ENCODE results near the gene RECQL. TPM values are rescaled to one million over a fixed set of nuclear protein-coding genes. Genes with fewer than 3 reads are reported as not detected.

RECQL gene
- total RNA-seq, 1 donor from 2014 or later, result 50.4 TPM

DNA sequence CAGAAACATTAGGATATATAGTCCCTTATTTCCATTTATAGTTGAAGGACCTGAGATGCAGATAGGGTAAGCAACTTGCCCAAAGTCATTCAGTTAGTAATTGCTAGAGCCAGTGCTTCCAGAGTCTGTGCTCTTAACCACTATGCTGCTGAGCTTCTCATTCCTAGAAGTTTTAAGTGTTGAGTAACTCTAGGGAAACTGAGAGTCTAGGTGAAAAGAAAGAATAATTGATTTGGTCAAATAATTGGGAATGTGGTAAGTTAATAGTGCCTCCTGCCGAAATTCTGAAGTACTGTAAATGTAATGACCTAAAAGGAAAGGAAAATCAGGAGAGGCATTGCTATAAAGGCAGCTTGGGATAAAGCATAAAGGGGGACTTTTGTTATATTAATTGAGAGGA, 49.9 kb downstream of the RECQL start:
- no peak for TF ChIP-seq EZH2phosphoT487 (IDR thresholded peaks at IDR 0.05)
- TF ChIP-seq CTCF (IDR thresholded peaks at IDR 0.05), result peak; percentile 48
- no peak overlapping the region for H3K27ac Mint-ChIP-seq
- no peak overlapping the region for H2AFZ ChIP-seq (replicated peaks)
- no peaks in the 10 kb centered on the region for H3K27me3 ChIP-seq
- no peaks in the 10 kb centered on the region for H3F3A ChIP-seq (ENCODE audit: low read depth)
- no peaks in the 10 kb centered on the region for H3K36me3 ChIP-seq
- no peaks in the 10 kb centered on the region for H3K9me3 ChIP-seq (ENCODE audit: low read depth)
- no peak overlapping the region for H3K4me2 ChIP-seq
- H3K4me1 ChIP-seq, result no peaks in the 10 kb centered on the region
- no peak overlapping the region for H3K9ac ChIP-seq
- no peaks in the 10 kb centered on the region for H4K20me1 ChIP-seq (ENCODE audit: low read depth)
- H3K27me3 Mint-ChIP-seq (ENCODE audit: insufficient read depth, low read depth), result no peaks in the 10 kb centered on the region
- H3K9me3 Mint-ChIP-seq, result no peaks in the 10 kb centered on the region
- no peaks in the 10 kb centered on the region for H3K4me1 Mint-ChIP-seq
- H3K4me3 ChIP-seq, result no peak overlapping the region
- peaks cover 6% of the 10 kb centered on the region for H3K36me3 Mint-ChIP-seq
- no peak overlapping the region for H3K4me3 Mint-ChIP-seq
- H3K27ac ChIP-seq, result no peak overlapping the region
- no peaks in the 10 kb centered on the region for H3K79me2 ChIP-seq (ENCODE audit: low read depth)
- no peak for DNase-seq (ENCODE audit: low spot score)

DNA sequence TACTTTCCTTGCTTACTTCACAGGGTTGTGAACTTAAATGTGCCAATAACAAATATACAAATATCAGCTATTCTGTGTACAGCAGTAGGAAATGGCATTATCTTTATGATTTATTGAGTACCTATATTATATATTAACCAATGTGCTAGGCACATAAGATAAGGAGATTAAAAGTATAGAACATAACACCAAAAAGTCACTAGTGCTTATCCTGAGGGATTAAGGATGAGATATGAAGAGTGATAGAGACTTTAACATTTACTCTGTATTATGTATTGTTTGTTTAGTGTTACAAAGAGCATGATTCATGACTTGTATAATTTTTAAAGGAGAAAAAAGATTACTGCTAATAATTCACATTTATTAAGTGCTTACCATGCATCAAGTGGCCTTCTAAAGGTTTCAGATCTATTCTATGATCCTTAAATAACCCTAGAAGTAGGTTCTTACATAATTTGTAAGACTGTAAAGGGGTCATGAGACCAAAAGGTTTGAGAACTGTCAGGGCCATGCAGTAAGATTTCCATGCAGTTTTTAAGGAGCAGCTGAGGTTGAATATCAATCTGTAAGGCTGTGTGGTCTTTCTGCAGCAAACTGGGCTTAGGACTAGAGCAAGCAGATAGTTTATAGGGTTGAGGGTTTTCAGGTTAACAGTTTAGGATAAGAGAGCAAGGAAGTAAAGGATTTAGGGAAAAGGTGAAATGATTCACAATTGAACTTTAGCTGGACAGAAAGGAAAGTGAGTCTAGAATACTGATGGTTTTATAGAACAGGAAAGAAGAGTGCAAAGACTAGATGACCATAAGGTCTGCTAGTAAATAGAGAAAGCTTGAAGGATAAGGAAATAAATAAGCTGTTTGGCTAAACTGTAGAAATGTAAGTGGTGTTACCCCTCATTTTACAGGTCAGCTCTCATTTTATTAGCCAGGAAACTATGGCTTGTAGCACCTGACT, 57.0 kb downstream of the RECQL start:
- Histone ChIP-seq H3K36me3 (no peaks in the 10 kb centered on the region), H2AFZ (replicated peaks) (no peak overlapping the region), H3K4me2 (no peak overlapping the region), H3K4me3 (no peak overlapping the region), H4K20me1 (ENCODE audit: low read depth) (no peaks in the 10 kb centered on the region), H3K27ac (no peak overlapping the region), H3F3A (ENCODE audit: low read depth) (no peaks in the 10 kb centered on the region), H3K79me2 (ENCODE audit: low read depth) (no peaks in the 10 kb centered on the region), H3K9ac (no peak overlapping the region), H3K9me3 (ENCODE audit: low read depth) (no peaks in the 10 kb centered on the region), H3K27me3 (no peaks in the 10 kb centered on the region), H3K4me1 (no peaks in the 10 kb centered on the region)
- no peak for DNase-seq (ENCODE audit: low spot score)
- Mint-ChIP-seq H3K27ac (no peak overlapping the region), H3K36me3 (peaks cover 8% of the 10 kb centered on the region), H3K27me3 (ENCODE audit: insufficient read depth, low read depth) (peaks cover 2% of the 10 kb centered on the region), H3K4me3 (no peak overlapping the region), H3K9me3 (no peaks in the 10 kb centered on the region), H3K4me1 (no peaks in the 10 kb centered on the region)
- TF ChIP-seq EZH2 (IDR thresholded peaks at IDR 0.05), result no peak
- no peak for TF ChIP-seq CTCF (IDR thresholded peaks at IDR 0.05)
- TF ChIP-seq EZH2phosphoT487 (IDR thresholded peaks at IDR 0.05), result no peak

DNA sequence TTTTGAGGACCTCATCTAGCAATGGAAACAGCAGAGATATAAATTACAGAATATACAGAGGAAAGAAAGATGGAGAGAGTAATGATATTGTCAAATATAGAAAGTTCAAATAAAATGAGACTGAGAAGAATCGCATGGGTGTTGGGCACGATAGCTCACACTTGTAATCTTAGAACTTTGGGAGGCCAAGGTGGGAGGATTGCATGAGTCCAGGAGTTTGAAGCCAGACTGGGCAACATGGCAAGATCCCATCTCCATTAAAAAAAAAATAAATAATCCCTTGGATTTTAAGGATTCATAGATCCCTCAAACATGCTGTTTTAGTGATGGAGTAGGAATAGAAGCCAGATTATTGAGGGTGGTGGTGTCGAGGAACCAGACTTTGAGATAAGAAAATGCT, 62.1 kb downstream of the RECQL start:
- H3K4me1 Mint-ChIP-seq, result peaks cover 6% of the 10 kb centered on the region
- H3K9me3 Mint-ChIP-seq, result no peaks in the 10 kb centered on the region
- TF ChIP-seq CTCF (IDR thresholded peaks at IDR 0.05) (no peak), EZH2phosphoT487 (IDR thresholded peaks at IDR 0.05) (no peak), EZH2 (IDR thresholded peaks at IDR 0.05) (no peak)
- Histone ChIP-seq H3K4me1 (no peaks in the 10 kb centered on the region), H2AFZ (replicated peaks) (no peak overlapping the region), H3K36me3 (no peaks in the 10 kb centered on the region), H4K20me1 (ENCODE audit: low read depth) (no peaks in the 10 kb centered on the region), H3K4me3 (no peak overlapping the region), H3K9me3 (ENCODE audit: low read depth) (no peaks in the 10 kb centered on the region), H3K4me2 (no peak overlapping the region), H3K27me3 (peaks cover 16% of the 10 kb centered on the region), H3K9ac (no peak overlapping the region), H3K79me2 (ENCODE audit: low read depth) (no peaks in the 10 kb centered on the region), H3K27ac (no peak overlapping the region), H3F3A (ENCODE audit: low read depth) (peaks cover 19% of the 10 kb centered on the region)
- no peak overlapping the region for H3K4me3 Mint-ChIP-seq
- peaks cover 2% of the 10 kb centered on the region for H3K27me3 Mint-ChIP-seq (ENCODE audit: insufficient read depth, low read depth)
- H3K36me3 Mint-ChIP-seq, result no peaks in the 10 kb centered on the region
- H3K27ac Mint-ChIP-seq, result no peak overlapping the region
- DNase-seq (ENCODE audit: low spot score), result no peak

Data from neural progenitor cell (in vitro differentiated cells).